Measurements from ENCODE around the gene PTGES2. TPM values are rescaled to one million over a fixed set of nuclear protein-coding genes. Genes with fewer than 3 reads are reported as not detected.
A peak's percentile ranks its signal among the peaks of the same experiment; 100 is the strongest.

PTGES2 gene
- 101 TPM for total RNA-seq

DNA sequence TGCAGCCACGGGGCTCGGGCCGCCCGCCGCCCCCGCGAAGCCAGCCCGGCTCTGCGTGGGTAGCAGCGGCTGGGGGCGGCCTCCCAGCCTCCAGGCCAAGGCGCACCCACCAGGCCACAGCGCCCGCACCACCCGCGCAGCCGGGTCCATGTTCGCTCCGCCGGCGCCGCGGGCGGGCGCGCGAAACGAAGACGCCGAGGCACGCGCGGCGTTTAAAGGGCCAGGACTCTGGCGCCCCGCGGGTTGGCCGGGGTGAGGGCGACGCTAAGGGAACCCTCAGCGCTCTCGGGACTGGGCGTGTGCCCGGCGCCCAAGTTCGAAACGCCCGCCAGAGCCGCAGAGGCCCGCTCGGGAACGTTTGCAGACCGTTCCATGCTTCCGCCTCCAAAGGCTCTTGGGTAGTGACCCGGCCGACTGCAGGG lies at the start of gene PTGES2:
Gene PTGES2, minus strand, starts transcription at position 162 of the 422 bp plus-strand sequence. Its CDS starts 12 bp downstream, at position 150.
- no peak for DNase-seq (ENCODE audit: extremely low spot score in 2 of 2)
- intact Hi-C loops (cut with DNase I): no loop called here
- peaks cover 36% of the 10 kb centered on the region for H3K4me1 ChIP-seq

GRCh38 chr9:128175726-128176125 lies 48.2 kb upstream of the PTGES2 start:
- Histone ChIP-seq H3K4me1 (no peaks in the 10 kb centered on the region), H3K9me3 (no peaks in the 10 kb centered on the region), H3K27me3 (no peaks in the 10 kb centered on the region), H3K4me3 (no peak overlapping the region), H3K27ac (no peak overlapping the region), H3K36me3 (peaks cover 0 to 69% of the 10 kb centered on the region in 2 donors)
- no peak for DNase-seq (ENCODE audit: extremely low spot score in 2 of 2)
- TF ChIP-seq POLR2A (IDR thresholded peaks at IDR 0.05) (no peak), POLR2AphosphoS5 (IDR thresholded peaks at IDR 0.05; ENCODE audit: insufficient read depth in 1 of 2, low read depth in 1 of 2) (no peak)
- TF ChIP-seq, protein P1, sequence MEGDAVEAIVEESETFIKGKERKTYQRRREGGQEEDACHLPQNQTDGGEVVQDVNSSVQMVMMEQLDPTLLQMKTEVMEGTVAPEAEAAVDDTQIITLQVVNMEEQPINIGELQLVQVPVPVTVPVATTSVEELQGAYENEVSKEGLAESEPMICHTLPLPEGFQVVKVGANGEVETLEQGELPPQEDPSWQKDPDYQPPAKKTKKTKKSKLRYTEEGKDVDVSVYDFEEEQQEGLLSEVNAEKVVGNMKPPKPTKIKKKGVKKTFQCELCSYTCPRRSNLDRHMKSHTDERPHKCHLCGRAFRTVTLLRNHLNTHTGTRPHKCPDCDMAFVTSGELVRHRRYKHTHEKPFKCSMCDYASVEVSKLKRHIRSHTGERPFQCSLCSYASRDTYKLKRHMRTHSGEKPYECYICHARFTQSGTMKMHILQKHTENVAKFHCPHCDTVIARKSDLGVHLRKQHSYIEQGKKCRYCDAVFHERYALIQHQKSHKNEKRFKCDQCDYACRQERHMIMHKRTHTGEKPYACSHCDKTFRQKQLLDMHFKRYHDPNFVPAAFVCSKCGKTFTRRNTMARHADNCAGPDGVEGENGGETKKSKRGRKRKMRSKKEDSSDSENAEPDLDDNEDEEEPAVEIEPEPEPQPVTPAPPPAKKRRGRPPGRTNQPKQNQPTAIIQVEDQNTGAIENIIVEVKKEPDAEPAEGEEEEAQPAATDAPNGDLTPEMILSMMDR (IDR thresholded peaks at IDR 0.05): no peak
- intact Hi-C loops (cut with DNase I): no loop called here

More for the DNA sequence above, at the start of gene PTGES2:
- peak within 1 kb of the TSS; percentile 78 for H3K27ac ChIP-seq
- no peaks in the 10 kb centered on the region for H3K27me3 ChIP-seq
- H3K4me3 ChIP-seq: peak within 1 kb of the TSS; percentile 79 to 93
- TF ChIP-seq POLR2AphosphoS5 (IDR thresholded peaks at IDR 0.05; ENCODE audit: insufficient read depth in 1 of 2, low read depth in 1 of 2) (no peak), POLR2A (IDR thresholded peaks at IDR 0.05) (no peak)
- TF ChIP-seq, protein P1 (IDR thresholded peaks at IDR 0.05): no peak
- H3K9me3 ChIP-seq: no peaks in the 10 kb centered on the region
- H3K36me3 ChIP-seq: peaks cover 0 to 21% of the 10 kb centered on the region in 2 donors

- no peak overlapping the region for H3K27ac ChIP-seq
- no peaks in the 10 kb centered on the region for H3K27me3 ChIP-seq
- intact Hi-C loops (cut with DNase I): no loop called here
- H3K4me3 ChIP-seq: no peak overlapping the region
- H3K9me3 ChIP-seq: no peaks in the 10 kb centered on the region
- no peak for DNase-seq (ENCODE audit: extremely low spot score in 2 of 2)
- peaks cover 0 to 67% of the 10 kb centered on the region in 2 donors for H3K36me3 ChIP-seq
- no peaks in the 10 kb centered on the region for H3K4me1 ChIP-seq
- TF ChIP-seq, protein P1 (IDR thresholded peaks at IDR 0.05): no peak
- TF ChIP-seq POLR2AphosphoS5 (IDR thresholded peaks at IDR 0.05; ENCODE audit: insufficient read depth in 1 of 2, low read depth in 1 of 2): no peak
- no peak for TF ChIP-seq POLR2A (IDR thresholded peaks at IDR 0.05)
Measured at GRCh38 chr9:128175102-128175563, 47.6 kb upstream of the PTGES2 start.

GRCh38 chr9:128174062-128174461 lies 46.5 kb upstream of the PTGES2 start:
- H3K27ac ChIP-seq: no peak overlapping the region
- peak in 1 of 2 donors; percentile 82 for DNase-seq (ENCODE audit: extremely low spot score in 2 of 2)
- H3K9me3 ChIP-seq: no peaks in the 10 kb centered on the region
- H3K27me3 ChIP-seq: no peaks in the 10 kb centered on the region
- no peak for TF ChIP-seq POLR2AphosphoS5 (IDR thresholded peaks at IDR 0.05; ENCODE audit: insufficient read depth in 1 of 2, low read depth in 1 of 2)
- TF ChIP-seq POLR2A (IDR thresholded peaks at IDR 0.05): no peak
- TF ChIP-seq, protein P1 (IDR thresholded peaks at IDR 0.05): no peak
- H3K36me3 ChIP-seq: peaks cover 0 to 67% of the 10 kb centered on the region in 2 donors
- intact Hi-C loops (cut with DNase I): no loop called here
- H3K4me1 ChIP-seq: no peaks in the 10 kb centered on the region
- H3K4me3 ChIP-seq: no peak overlapping the region

- H3K9me3 ChIP-seq: no peaks in the 10 kb centered on the region
- DNase-seq (ENCODE audit: extremely low spot score in 2 of 2): no peak
- intact Hi-C loops (cut with DNase I): no loop called here
- TF ChIP-seq POLR2A (IDR thresholded peaks at IDR 0.05): no peak
- TF ChIP-seq, protein P1 (IDR thresholded peaks at IDR 0.05): no peak
- no peak for TF ChIP-seq POLR2AphosphoS5 (IDR thresholded peaks at IDR 0.05; ENCODE audit: insufficient read depth in 1 of 2, low read depth in 1 of 2)
- no peaks in the 10 kb centered on the region for H3K4me1 ChIP-seq
- H3K27me3 ChIP-seq: no peaks in the 10 kb centered on the region
- no peak overlapping the region for H3K27ac ChIP-seq
- peaks cover 0 to 70% of the 10 kb centered on the region in 2 donors for H3K36me3 ChIP-seq
- no peak overlapping the region for H3K4me3 ChIP-seq
Measured at GRCh38 chr9:128169925-128170324, 42.4 kb upstream of the PTGES2 start.

All from vagina (tissue), 2 donors.